Smooth muscle cell (in vitro differentiated cells): ENCODE results near the gene CTRL. TPM values are rescaled to one million over a fixed set of nuclear protein-coding genes. Genes with fewer than 3 reads are reported as not detected.

Experiments
- DNase-seq: peaks from one replicate; lab custom pipeline; 2025; ENCODE audit not compliant: unreplicated experiment; lab: John Stamatoyannopoulos, UW
- H2AFZ ChIP-seq: fragments of 200-600 bp; sonication (generic); 2 replicates; pipeline ENCODE4 v1.6.0; 2016; ENCODE audit warnings: antibody characterized with exemption, low read depth, mild to moderate bottlenecking
- H3F3A ChIP-seq: fragments of 200-600 bp; sonication (generic); 2 replicates; pipeline ENCODE4 v1.6.0; 2017; ENCODE audit warnings: antibody characterized with exemption, low read depth
- H3K27ac ChIP-seq: fragments of 200-600 bp; sonication (generic); 2 replicates; pipeline ENCODE4 v1.5.1; 2016; ENCODE audit warnings: low read depth, mild to moderate bottlenecking
- H3K27me3 ChIP-seq: fragments of 200-600 bp; sonication (generic); 2 replicates; pipeline ENCODE4 v1.6.1; 2016; ENCODE audit warnings: low read depth, mild to moderate bottlenecking
- H3K36me3 ChIP-seq: fragments of 200-600 bp; sonication (generic); 2 replicates; pipeline ENCODE4 v1.5.1; 2016; ENCODE audit warnings: low read depth
- H3K4me1 ChIP-seq: fragments of 200-600 bp; sonication (generic); 2 replicates; pipeline ENCODE4 v1.5.1; 2016; ENCODE audit warnings: low read depth
- H3K4me2 ChIP-seq: fragments of 200-600 bp; sonication (generic); 2 replicates; pipeline ENCODE4 v1.6.0; 2016; ENCODE audit warnings: mild to moderate bottlenecking
- H3K4me3 ChIP-seq: fragments of 200-600 bp; sonication (generic); 2 replicates; pipeline ENCODE4 v1.5.1; 2016; ENCODE audit warnings: mild to moderate bottlenecking
- H3K79me2 ChIP-seq: fragments of 200-600 bp; sonication (generic); 2 replicates; pipeline ENCODE4 v1.6.0; 2016; ENCODE audit warnings: low read depth, mild to moderate bottlenecking
- H3K9ac ChIP-seq: fragments of 200-600 bp; sonication (generic); 2 replicates; pipeline ENCODE4 v1.6.0; 2016; ENCODE audit warnings: low read depth
- H3K9me3 ChIP-seq: fragments of 200-600 bp; sonication (generic); replicated peaks from 2 replicates; pipeline ENCODE4 v1.5.1; 2016; ENCODE audit warnings: low read depth
- H4K20me1 ChIP-seq: fragments of 200-600 bp; sonication (generic); 2 replicates; pipeline ENCODE4 v1.6.0; 2016; ENCODE audit warnings: low read depth
- CTCF ChIP-seq: fragments of 200-600 bp; sonication (generic); IDR thresholded peaks from 2 replicates; pipeline ENCODE4 v1.5.1; 2017; ENCODE audit warnings: borderline replicate concordance, mild to moderate bottlenecking, antibody characterized with exemption; ENCODE audit not compliant: insufficient read depth, poor library complexity, severe bottlenecking
- WGBS: methylation state at CpG from one replicate; pipeline ENCODE4 v1.1.7; 2016; ENCODE audit warnings: low lambda C conversion rate; 5-methylcytosine and 5-hydroxymethylcytosine counted together
- polyA plus RNA-seq: library from polyadenylated mRNA; unstranded; fragments of >200 nt; fragmentation: Nextera tagmentation; extraction: Ambion mirVana; gene quantifications from 2 replicates; pipeline ENCODE4 v1.2.1, GENCODE V29; 2016
- total RNA-seq: library from RNA; depleted of rRNA; stranded (reverse); fragments of >200 nt; gene quantifications from 2 replicates; pipeline ENCODE4 v1.2.3, GENCODE V29; 2014

The CTRL gene
- total and polyA plus RNA-seq, 2 experiments from 2014 or later: 0.90 to 14.8 TPM

GRCh38 chr16:67883872-67884261 is 47.8 kb downstream of the CTRL start:
- DNase-seq: peak; percentile 3
- peak; percentile 81 for TF ChIP-seq CTCF
- Histone ChIP-seq H3K36me3 (no peaks in the 10 kb centered on the region), H3K9ac (no peak overlapping the region), H3F3A (no peaks in the 10 kb centered on the region), H4K20me1 (peaks cover 16% of the 10 kb centered on the region), H2AFZ (no peak overlapping the region), H3K4me2 (no peak overlapping the region), H3K4me3 (no peak overlapping the region), H3K27me3 (no peaks in the 10 kb centered on the region), H3K9me3 (no peaks in the 10 kb centered on the region), H3K27ac (no peak overlapping the region), H3K4me1 (peaks cover 5% of the 10 kb centered on the region), H3K79me2 (no peaks in the 10 kb centered on the region)
- 65% methylated on average over 11 of the region's 11 CpGs for WGBS

- Histone ChIP-seq H4K20me1 (peaks cover 16% of the 10 kb centered on the region), H2AFZ (no peak overlapping the region), H3F3A (no peaks in the 10 kb centered on the region), H3K4me1 (peaks cover 5% of the 10 kb centered on the region), H3K27ac (no peak overlapping the region), H3K4me3 (no peak overlapping the region), H3K4me2 (no peak overlapping the region), H3K9ac (no peak overlapping the region), H3K9me3 (no peaks in the 10 kb centered on the region), H3K79me2 (no peaks in the 10 kb centered on the region), H3K36me3 (no peaks in the 10 kb centered on the region), H3K27me3 (no peaks in the 10 kb centered on the region)
- 73% methylated on average over 6 of the region's 6 CpGs for WGBS
- no peak for DNase-seq
- TF ChIP-seq CTCF: no peak
Observed at GRCh38 chr16:67883146-67883871, 48.4 kb downstream of the CTRL start.

- Histone ChIP-seq H2AFZ (no peak overlapping the region), H3K9ac (no peak overlapping the region)
Observed at GRCh38 chr16:67882374-67883145, 49.1 kb downstream of the CTRL start.

More at GRCh38 chr16:67882374-67883145, 49.1 kb downstream of the CTRL start:
- H3K36me3 ChIP-seq: no peaks in the 10 kb centered on the region
- TF ChIP-seq CTCF: no peak
- H3K27me3 ChIP-seq: no peaks in the 10 kb centered on the region
- DNase-seq: no peak
- H3K27ac ChIP-seq: no peak overlapping the region
- H3K4me1 ChIP-seq: peaks cover 5% of the 10 kb centered on the region
- no peaks in the 10 kb centered on the region for H3K9me3 ChIP-seq
- H3K79me2 ChIP-seq: no peaks in the 10 kb centered on the region
- WGBS: 95% methylated on average over 18 of the region's 18 CpGs
- H3F3A ChIP-seq: no peaks in the 10 kb centered on the region
- H4K20me1 ChIP-seq: peaks cover 16% of the 10 kb centered on the region
- no peak overlapping the region for H3K4me2 ChIP-seq
- H3K4me3 ChIP-seq: no peak overlapping the region
